GM19395 (cell line): ENCODE measurements around the gene OBSL1.

ENCODE experiments used
- ATAC-seq: cut with Tn5 transposase; IDR thresholded peaks from one replicate; pipeline ENCODE4 v1.9.1; 2021; ENCODE audit warnings: mild to moderate bottlenecking, moderate library complexity; ENCODE audit not compliant: unreplicated experiment

OBSL1 gene

DNA sequence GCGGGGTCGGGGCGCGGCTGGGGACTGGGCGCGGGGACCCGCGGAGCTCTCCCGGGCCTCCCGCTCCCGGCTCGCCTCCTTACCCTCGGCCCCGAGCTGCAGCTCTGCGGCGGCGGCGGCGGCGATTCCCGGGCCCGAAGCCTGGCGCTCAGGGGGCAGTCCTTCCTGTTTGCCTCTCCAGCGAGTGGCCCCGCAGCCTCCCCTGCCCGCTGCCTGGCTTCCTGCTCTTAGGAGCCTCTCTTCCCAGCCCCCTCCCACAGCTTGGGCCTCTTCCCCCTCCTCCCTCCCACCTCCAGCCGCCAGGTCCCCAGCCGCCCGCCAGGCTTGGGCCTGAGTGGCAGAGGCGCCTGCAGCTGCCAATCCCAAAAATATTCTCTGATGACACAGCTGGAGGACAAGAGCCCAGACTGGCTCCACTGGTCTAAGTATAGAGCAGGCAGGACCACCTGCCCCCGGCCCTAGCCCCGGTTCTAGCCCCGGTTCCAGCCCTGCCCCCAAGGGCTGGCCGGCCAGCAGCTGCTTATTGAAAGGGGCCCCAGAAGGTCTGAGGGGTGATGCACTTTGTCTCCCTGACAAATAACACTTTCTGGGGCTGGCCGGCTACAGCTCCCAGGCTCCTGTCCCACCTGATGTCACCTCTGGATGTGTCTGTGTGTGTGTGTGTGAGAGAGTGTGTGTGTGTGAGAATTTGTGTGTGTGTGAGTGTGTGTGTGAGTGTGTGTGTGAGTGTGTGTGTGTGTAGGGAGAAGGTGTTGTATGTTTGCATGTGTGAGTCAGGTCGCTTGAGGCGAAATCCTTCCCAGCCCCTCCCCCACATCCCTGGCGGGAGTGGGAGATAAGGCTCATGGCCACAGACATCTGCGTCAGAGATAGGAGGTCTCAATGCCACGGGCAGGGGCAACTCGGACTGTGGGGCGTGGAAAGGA, at the start of gene OBSL1:
Gene OBSL1, minus strand, starts transcription at position 229 of the 926 bp plus-strand sequence. CDS start 307 bp downstream, outside the sequence.
- ATAC-seq, result no peak

DNA sequence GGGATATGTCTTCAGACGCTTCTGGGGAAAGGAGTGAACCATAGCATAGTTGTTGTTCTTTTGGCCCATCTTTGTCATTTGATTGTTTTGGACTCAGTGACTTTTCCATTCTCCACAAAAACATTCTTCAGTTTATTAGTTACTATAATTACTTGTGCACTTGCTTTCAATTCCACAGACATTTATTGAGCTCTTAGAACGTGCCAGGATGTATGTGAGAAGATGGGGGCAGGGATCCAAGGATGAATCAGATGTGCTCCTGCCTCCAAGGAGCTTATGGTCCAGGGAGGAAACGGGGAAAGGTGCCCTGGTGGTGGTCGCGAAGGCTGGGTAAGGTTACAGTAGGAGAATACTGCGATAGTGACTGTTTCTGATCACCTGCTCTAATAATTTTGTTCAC, 49.2 kb upstream of the OBSL1 start:
- no peak for ATAC-seq

DNA sequence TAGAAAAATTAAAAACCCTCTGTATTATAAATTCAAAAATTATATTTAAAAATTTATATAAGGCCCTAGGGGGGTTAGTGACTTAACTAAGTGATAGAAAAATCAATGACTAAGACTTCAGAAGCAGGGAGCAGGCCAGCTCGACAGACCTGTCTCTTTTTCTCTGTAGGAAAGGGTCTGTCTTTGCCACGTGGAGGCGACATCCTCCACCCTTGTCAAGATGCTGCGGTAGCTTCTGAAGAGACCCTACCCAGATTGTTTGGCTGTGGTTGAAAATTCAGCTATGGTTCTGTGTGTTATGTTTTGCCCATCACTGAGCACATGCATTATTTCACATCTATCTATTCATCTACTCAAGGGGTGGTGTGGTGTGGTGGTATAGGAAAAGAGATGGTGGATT, 47.9 kb upstream of the OBSL1 start:
- ATAC-seq, result no peak

DNA sequence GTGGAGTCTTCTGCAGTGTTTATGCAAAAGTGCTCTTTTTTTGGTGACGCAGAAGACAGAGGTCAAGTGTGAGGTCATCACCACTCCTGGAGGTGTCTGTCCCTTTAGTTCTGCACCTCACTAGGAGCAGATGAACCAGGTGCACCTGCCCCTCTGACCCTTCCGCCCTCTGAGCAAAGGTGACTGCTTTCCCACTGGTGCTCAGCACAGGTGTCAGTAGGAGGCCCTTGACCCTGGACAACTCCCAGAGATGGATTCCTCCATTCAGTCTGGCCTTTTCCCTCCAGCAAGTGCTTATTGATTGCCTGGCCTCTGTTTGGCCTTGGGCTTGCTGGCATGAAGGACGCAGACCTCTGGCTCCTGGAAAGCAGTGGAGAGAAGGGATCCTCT, 47.4 kb upstream of the OBSL1 start:
- no peak for ATAC-seq

DNA sequence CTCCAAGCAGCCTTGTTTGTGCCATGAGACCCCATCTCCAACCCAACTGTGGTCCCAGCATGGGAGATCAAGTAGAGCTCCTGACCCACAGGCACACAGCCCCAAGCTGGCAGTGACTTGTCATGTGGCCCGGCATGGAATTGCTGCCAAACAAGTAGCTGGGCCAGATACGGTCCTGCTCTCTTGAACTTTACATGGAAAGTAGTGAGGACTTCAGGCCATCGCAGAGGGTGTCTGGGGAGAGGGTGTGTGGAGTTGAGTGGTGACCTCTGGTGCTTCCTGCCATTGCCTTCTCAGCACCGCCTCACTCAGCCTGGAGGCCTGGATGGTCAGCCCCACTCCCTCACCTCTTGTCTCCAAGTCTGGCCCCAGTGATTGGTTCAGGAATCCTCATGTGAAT, 45.2 kb upstream of the OBSL1 start:
- ATAC-seq, result no peak

DNA sequence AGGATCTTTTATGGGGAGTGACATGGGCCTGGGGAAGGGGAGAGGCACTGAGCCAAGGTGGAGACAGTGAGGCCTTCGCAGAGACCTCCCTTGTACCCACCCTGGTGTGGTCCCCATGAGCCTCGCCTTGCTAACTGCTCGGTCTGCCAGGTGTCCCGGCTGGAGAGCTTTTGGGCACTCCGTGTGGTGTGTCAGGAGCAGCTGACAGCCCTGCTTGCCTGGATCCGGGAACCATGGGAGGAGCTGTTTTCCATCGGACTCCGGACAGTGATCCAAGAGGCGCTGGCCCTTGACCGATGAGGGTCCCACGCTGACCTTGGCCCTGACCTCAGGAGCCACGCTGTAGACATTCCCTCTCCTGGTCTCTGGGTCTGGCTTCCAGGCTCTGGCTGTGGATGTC, 44.6 kb upstream of the OBSL1 start:
- no peak for ATAC-seq

DNA sequence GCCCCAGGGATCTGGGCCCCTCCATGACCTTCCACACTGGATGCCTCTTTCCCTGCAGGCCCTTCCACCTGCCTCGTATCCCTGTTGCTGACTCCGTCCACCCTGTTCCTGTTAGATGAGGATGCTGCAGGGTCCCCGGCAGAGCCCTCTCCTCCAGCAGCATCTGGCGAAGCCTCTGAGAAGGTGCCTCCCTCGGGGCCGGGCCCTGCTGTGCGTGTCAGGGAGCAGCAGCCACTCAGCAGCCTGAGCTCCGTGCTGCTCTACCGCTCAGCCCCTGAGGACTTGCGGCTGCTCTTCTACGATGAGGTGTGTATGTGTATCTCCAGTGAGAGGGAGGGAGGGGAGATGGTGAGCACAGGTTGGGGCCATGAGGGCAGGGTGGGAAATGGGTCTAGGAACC, 43.7 kb upstream of the OBSL1 start:
- no peak for ATAC-seq

DNA sequence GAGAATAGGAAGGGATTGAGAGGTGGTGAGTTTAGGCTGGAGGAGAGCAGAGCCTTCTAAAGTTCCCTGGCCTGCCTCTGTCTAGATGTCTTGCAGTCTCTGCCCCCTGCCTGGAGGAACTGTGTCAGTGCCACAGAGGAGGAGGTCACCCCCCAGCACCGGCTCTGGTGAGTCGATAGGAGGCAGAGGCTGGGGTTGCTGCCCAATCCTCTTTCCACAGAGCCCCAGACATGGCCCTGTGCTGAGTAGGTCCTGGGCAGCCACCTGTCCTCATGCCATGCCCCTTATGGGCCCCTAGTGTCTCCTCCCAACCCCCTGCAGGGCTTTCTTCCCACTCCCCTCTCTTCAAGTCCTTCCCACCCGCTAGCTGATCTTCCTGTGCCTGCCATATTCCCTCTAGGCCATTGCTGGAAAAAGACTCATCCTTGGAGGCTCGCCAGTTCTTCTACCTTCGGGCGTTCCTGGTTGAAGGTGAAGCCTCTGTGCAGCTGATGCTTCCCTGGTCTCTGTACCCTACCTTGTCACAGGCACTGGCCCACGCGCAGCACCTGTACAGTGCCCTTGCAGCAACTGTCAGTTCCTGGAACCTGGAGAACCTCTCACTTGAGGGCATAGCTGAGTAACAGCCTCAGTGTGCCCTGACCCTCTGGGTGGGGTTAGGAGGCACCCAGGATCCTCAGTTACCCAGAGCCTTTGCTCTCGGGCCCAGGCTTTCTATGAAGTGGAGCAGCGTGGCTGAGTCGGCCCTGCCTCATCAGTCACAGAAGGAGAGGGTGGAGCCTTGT, 42.9 kb upstream of the OBSL1 start:
- ATAC-seq, result no peak

DNA sequence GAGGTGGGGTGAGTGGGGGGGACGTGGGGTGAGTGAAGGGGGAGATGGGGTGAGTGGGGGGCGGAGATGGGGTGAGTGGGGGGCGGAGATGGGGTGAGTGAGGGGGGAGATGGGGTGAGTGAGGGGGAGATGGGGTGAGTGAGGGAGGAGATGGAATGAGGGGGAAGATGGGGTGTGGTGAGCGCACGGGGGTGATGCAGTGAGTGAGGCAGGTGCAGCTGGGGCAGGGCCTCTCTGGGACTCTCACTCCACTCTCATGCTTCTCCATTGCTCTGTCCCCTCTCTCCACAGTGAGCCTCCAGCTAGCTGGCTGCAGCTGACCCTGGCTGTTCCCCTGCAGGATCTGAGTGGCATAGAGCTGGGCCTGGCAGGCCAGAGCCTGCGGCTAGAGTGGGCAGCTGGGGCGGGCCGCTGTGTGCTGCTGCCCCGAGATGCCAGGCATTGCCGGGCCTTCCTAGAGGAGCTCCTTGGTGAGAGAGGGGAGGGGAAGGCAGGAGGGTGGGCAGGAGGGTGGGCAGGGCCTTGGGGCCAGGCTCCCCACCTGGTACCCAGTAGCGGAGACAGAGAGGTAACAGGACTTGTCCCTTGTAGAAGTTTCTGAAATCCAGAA, 42.2 kb upstream of the OBSL1 start:
- no peak for ATAC-seq

DNA sequence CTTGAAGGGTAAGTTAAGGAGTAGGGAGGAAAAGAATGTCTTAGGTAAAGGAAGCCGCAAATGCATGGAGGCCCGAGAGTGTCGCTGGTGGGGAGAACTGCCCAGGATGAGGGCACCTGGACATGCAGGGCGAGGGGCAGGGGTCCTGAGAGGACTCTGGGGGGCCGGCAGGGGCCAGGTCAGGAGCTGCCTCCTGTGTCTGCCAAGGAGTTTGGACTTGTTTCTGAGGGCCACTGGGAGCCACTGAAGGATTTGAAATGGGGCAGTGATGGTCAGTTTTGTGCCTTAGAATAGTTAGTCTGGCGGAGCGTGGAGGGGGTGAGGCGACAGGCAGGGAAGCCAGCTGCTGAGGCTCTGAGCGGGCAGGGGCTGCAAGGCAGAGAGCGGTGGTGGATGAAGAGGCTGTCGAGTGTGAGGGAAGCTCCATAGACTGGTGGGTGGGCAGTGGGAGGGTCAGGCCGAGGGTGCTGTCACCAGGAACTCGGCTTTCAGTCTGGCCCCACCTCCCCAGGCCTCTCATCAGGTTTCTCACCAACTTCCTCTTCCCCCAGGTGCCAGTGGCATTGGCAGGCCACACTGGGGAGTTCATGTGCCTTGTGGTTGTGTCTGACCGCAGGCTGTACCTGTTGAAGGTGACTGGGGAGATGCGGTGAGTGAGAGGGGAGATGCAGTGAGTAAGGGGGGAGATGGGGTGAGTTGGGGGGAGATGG, 41.4 kb upstream of the OBSL1 start:
- no peak for ATAC-seq

DNA sequence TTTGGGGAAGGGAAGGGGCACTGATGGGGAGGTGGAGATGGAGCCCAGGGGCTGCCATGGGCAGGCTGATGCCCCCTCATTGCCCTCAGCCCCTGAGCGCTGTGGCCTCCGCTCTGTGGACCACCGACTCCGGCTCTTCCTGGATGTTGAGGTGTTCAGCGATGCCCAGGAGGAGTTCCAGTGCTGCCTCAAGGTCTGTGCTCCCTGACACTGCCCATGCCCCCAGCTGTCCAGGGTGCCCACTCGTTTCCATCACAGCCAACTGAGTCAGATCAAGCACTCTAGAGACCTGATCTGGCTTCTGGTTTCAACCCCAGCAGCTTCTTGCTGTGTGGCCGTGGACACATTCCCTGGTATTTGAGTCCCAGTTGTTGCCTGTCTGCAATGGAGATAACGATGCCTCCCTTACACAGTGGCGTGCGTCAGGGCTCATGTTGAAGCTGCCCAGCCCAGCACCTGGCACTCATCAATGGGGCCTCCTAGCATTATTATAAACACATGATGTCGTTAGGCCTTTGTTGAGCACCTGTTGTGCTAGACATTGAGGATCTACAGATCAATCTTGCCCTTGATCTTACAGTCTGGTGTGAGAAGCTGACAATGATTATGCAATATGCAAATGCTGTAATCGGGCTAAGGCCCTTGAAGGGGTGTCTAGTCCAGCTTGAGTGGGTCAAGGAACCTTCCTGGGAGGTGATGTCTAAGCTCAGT, 40.7 kb upstream of the OBSL1 start:
- no peak for ATAC-seq

DNA sequence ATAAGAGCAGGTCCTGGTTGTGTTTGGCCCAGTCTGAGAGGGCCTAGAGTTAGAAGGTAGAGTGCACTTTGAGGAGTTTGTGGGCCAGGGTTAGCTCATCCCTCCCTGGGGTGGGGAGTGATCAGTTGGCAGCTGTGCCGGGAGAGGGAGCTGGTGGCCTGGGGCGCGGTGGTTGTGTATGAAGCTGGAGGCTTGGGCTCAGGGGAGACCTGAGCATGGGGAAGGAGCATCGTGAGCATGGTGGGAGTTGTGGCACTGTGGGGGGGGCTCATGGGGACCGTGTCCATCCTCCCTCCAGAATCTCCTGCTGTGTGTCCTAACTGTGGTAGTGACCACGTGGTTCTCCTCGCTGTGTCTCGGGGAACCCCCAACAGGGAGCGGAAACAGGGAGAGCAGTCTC, 40.0 kb upstream of the OBSL1 start:
- no peak for ATAC-seq

DNA sequence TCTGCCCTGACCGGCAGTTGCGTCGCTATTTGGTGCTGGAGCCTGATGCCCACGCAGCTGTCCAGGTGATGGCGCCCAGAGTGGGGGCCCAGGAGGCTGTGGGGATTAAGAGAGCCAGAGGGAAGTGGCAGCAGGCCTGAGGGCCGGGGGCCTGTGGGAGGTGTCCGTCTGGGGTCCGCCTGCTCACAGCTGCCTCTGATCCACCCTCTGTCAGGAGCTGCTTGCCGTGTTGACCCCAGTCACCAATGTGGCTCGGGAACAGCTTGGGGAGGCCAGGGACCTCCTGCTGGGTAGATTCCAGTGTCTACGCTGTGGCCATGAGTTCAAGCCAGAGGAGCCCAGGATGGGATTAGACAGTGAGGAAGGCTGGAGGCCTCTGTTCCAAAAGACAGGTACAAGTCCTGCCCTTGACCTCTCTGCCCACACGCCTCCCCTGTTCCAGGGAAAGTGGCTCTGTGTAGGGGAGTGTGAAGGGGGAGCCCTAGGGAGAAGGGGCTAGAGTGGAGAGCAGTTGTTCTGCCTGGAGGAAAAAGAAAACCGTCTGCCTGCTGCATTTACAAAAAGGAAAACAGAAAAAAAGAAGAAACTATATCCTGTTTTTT, 37.9 kb upstream of the OBSL1 start:
- no peak for ATAC-seq

DNA sequence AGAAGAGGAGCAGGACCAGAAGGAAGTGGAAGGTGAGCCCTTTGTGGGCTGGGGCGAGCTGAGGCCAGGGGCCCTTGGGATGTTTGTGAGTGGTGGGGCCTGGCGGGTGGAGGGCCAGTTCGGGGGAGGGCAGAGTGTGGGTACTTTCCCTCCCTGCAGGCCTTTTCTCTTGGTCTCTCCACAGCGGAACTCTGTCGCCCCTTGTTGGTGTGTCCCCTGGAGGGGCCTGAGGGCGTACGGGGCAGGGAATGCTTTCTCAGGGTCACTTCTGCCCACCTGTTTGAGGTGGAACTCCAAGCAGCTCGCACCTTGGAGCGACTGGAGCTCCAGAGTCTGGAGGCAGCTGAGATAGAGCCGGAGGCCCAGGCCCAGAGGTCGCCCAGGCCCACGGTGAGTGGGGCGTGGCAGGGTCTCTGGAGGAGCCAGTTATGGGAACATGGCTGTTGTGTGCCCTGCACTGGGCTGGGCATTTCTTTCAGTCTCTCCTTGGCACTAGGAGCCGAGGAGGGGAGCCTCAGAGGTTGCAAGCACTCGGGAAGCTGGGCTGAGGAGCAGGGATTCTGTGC, 37.1 kb upstream of the OBSL1 start:
- no peak for ATAC-seq

DNA sequence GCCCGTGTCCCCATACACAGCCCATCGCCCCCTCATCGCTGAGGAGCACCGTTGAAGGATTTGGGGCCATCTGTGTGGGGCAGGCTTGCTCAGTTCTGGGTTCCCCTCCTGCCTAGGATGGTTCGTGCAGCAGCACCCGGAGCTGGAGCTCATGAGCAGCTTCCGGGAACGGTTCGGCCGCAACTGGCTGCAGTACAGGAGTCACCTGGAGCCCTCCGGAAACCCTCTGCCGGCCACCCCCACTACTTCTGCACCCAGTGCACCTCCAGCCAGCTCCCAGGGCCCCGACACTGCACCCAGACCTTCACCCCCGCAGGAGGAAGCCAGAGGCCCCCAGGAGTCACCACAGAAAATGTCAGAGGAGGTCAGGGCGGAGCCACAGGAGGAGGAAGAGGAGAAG, 36.6 kb upstream of the OBSL1 start:
- ATAC-seq, result no peak

DNA sequence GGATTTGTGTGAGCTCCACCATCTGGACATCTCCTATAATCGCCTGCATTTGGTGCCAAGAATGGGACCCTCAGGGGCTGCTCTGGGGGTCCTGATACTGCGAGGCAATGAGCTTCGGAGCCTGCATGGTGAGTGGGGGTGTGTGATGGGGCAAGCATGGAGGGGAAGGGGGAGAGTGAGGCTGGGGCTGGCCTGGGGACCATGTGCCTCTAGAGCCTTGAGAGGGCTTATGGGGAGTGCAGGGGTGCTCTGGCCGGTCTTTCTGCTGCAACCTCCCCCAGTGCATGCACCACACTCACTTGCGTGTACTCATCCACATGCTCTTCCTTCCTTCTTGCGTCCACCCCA, 34.2 kb upstream of the OBSL1 start:
- no peak for ATAC-seq

DNA sequence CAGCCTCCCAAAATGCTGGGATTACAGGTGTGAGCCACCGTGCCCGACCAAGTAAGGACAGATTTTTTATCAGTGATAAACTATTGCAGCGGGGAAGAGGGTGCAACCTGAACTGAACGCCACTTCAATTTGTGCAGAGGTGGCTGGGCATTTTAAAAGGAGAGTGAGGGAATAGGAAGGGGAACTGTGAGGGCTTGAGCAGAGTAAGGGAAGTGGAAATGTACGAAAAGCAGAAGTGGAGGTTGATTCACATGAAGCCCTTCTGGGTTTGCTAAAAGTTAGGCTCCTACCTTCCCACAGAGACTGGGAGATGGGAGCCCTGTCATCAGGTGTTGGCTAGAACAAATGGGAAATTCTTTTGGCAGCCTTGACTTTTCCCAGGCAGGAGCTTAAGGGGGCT, 32.4 kb upstream of the OBSL1 start:
- ATAC-seq, result no peak

DNA sequence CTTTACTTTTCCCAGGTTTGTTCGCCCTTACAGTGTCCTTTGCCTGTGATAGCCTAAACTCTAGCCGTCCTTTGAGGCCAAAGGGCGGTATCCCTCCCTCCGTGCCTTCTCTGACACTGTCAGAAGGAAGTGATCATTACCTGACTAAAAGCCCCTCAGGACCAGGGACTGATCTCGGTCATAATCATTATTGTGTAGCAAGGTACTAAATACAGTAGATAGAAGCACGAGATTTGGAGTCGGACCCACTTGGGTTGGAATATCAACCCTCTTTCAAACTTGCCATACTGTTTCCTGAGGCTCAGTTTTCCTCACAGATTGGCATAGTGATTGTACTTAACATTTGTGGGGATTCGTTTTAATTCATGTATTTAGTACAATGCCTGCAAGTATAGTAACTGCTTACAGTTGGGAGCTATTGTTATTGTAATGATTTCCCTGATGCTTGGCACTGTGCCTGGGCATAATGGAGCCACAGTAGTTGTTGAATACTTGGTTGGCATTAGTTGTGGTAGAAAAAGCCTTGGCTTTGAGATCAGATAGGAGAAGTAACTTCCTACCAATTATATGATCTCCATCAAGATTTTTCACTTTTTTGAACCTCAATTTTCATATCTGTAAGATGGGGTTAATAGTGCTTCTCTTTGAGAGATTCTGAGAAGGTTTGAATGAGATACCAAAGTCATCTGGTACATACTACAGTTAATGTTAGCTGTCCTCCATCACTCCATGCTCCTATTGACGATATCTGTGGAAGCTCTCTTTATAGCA, 27.2 kb upstream of the OBSL1 start:
- no peak for ATAC-seq
